Ishikawa (cell line): ENCODE measurements around the gene ST6GALNAC1.
A peak's percentile ranks its signal among the peaks of the same experiment; 100 is the strongest.

Source experiments
- CREB1 ChIP-seq: IDR thresholded peaks from 2 replicates; pipeline ENCODE4 v1.6.1; 2012; ENCODE audit warnings: low read depth
- EGR1 ChIP-seq: IDR thresholded peaks from 2 replicates; pipeline ENCODE4 v1.6.1; 2012
- EP300 ChIP-seq: IDR thresholded peaks from 2 replicates; pipeline ENCODE4 v1.6.1; 2012; ENCODE audit warnings: borderline replicate concordance
- FOXM1 ChIP-seq: IDR thresholded peaks from 2 replicates; pipeline ENCODE4 v1.6.1; 2012; ENCODE audit warnings: low read depth, borderline replicate concordance
- MAX ChIP-seq: IDR thresholded peaks from 2 replicates; pipeline ENCODE4 v1.6.1; 2012
- NFIC ChIP-seq: IDR thresholded peaks from 2 replicates; pipeline ENCODE4 v1.6.1; 2012
- RAD21 ChIP-seq: IDR thresholded peaks from 2 replicates; pipeline ENCODE4 v1.6.1; 2012; ENCODE audit warnings: low read depth
- REST ChIP-seq: IDR thresholded peaks from 2 replicates; pipeline ENCODE4 v1.6.1; 2012; ENCODE audit warnings: low read depth, mild to moderate bottlenecking
- TAF1 ChIP-seq: IDR thresholded peaks from 2 replicates; pipeline ENCODE4 v1.6.1; 2012; ENCODE audit warnings: low read depth, mild to moderate bottlenecking
- TCF12 ChIP-seq: IDR thresholded peaks from 2 replicates; pipeline ENCODE4 v1.6.1; 2012; ENCODE audit warnings: low read depth
- TEAD4 ChIP-seq: IDR thresholded peaks from 2 replicates; pipeline ENCODE4 v1.6.1; 2012
- USF1 ChIP-seq: IDR thresholded peaks from 2 replicates; pipeline ENCODE4 v1.6.1; 2012
- YY1 ChIP-seq: IDR thresholded peaks from 2 replicates; pipeline ENCODE4 v1.6.1; 2012; ENCODE audit warnings: low read depth
- ZBTB7A ChIP-seq: IDR thresholded peaks from 2 replicates; pipeline ENCODE4 v1.6.1; 2012; ENCODE audit warnings: low read depth

ST6GALNAC1 gene

GRCh38 chr17:76623271-76624146 is 20.0 kb downstream of the ST6GALNAC1 start:
- TF ChIP-seq CREB1: no peak
- no peak for TF ChIP-seq TCF12
- no peak for TF ChIP-seq REST
- TF ChIP-seq RAD21: peak; percentile 72
- TF ChIP-seq TAF1: no peak
- no peak for TF ChIP-seq USF1
- TF ChIP-seq MAX: no peak
- no peak for TF ChIP-seq EP300

GRCh38 chr17:76617838-76618237 is 25.7 kb downstream of the ST6GALNAC1 start:
- no peak for TF ChIP-seq TAF1
- TF ChIP-seq NFIC: no peak
- no peak for TF ChIP-seq EP300
- TF ChIP-seq REST: no peak
- no peak for TF ChIP-seq CREB1
- no peak for TF ChIP-seq FOXM1
- no peak for TF ChIP-seq YY1

GRCh38 chr17:76614912-76615617 is 28.5 kb downstream of the ST6GALNAC1 start:
- TF ChIP-seq EGR1 (no peak), REST (no peak), YY1 (no peak), TEAD4 (no peak), USF1 (no peak), ZBTB7A (no peak), FOXM1 (no peak), NFIC (no peak), CREB1 (no peak)

- no peak for TF ChIP-seq USF1
- TF ChIP-seq RAD21: peak; percentile 57
- no peak for TF ChIP-seq TEAD4
- TF ChIP-seq FOXM1: no peak
Observed at GRCh38 chr17:76612977-76613851, 30.3 kb downstream of the ST6GALNAC1 start.
